HepG2 (cell line): ENCODE measurements around the gene TOLLIP. TPM values are rescaled to one million over a fixed set of nuclear protein-coding genes. Genes with fewer than 3 reads are reported as not detected.
A peak's percentile ranks its signal among the peaks of the same experiment; 100 is the strongest.

Experiments used
- ARID5B ChIP-seq: IDR thresholded peaks from 2 replicates; pipeline ENCODE4 v1.4.0; 2020; ENCODE audit warnings: mild to moderate bottlenecking, missing genetic modification reagents
- HINFP ChIP-seq: sonication (generic); formaldehyde crosslinking; IDR thresholded peaks from 2 replicates; pipeline ENCODE4 v1.4.0; 2020; ENCODE audit warnings: low read depth, mild to moderate bottlenecking, missing genetic modification reagents
- JUN ChIP-seq: sonication (generic); formaldehyde crosslinking; IDR thresholded peaks from 2 replicates; pipeline ENCODE4 v1.4.0; 2020; ENCODE audit warnings: mild to moderate bottlenecking, missing genetic modification reagents
- KLF6 ChIP-seq: IDR thresholded peaks from 2 replicates; pipeline ENCODE4 v1.8.0; 2016; ENCODE audit warnings: missing biosample characterization, missing genetic modification reagents
- NCOA5 ChIP-seq: sonication (generic); formaldehyde crosslinking; IDR thresholded peaks from 2 replicates; pipeline ENCODE4 v1.4.0; 2020; ENCODE audit warnings: missing genetic modification reagents
- NFKB2 ChIP-seq: sonication (generic); formaldehyde crosslinking; IDR thresholded peaks from 2 replicates; pipeline ENCODE4 v1.4.0; 2020; ENCODE audit warnings: missing genetic modification reagents, borderline replicate concordance
- REXO4 ChIP-seq: sonication (generic); formaldehyde crosslinking; IDR thresholded peaks from 2 replicates; pipeline ENCODE4 v1.8.0; 2022; ENCODE audit warnings: missing genetic modification reagents, mild to moderate bottlenecking, borderline replicate concordance
- SIX1 ChIP-seq: sonication (generic); formaldehyde crosslinking; IDR thresholded peaks from 2 replicates; pipeline ENCODE4 v1.4.0; 2020; ENCODE audit warnings: missing genetic modification reagents, borderline replicate concordance
- SNAPC2 ChIP-seq: sonication (generic); formaldehyde crosslinking; IDR thresholded peaks from 2 replicates; pipeline ENCODE4 v1.8.1; 2022; ENCODE audit warnings: mild to moderate bottlenecking, missing genetic modification reagents
- ZHX1 ChIP-seq: sonication (generic); formaldehyde crosslinking; IDR thresholded peaks from 2 replicates; pipeline ENCODE4 v1.8.1; 2022; ENCODE audit warnings: low read depth, mild to moderate bottlenecking, missing genetic modification reagents
- ZMAT3 ChIP-seq: sonication (generic); formaldehyde crosslinking; conservative IDR thresholded peaks from 2 replicates; pipeline ENCODE4 v1.7.0; 2021; ENCODE audit warnings: missing genetic modification reagents
- ZMYM3 ChIP-seq: sonication (generic); formaldehyde crosslinking; IDR thresholded peaks from 2 replicates; pipeline ENCODE4 v1.5.1; 2020; ENCODE audit warnings: mild to moderate bottlenecking, missing genetic modification reagents
- ZNF101 ChIP-seq: sonication (generic); formaldehyde crosslinking; IDR thresholded peaks from 2 replicates; pipeline ENCODE4 v1.4.0; 2020; ENCODE audit warnings: mild to moderate bottlenecking, low read depth, missing genetic modification reagents, borderline replicate concordance
- ZNF230 ChIP-seq: sonication (generic); formaldehyde crosslinking; IDR thresholded peaks from 2 replicates; pipeline ENCODE4 v1.4.0; 2020; ENCODE audit warnings: mild to moderate bottlenecking, missing genetic modification reagents
- ZNF331 ChIP-seq: sonication (generic); formaldehyde crosslinking; IDR thresholded peaks from 2 replicates; pipeline ENCODE4 v1.4.0; 2020; ENCODE audit warnings: missing genetic modification reagents
- ZNF615 ChIP-seq: sonication (generic); formaldehyde crosslinking; IDR thresholded peaks from 2 replicates; pipeline ENCODE4 v1.5.0; 2020; ENCODE audit warnings: mild to moderate bottlenecking, missing genetic modification reagents, borderline replicate concordance
- ZNF703 ChIP-seq: sonication (generic); formaldehyde crosslinking; IDR thresholded peaks from 2 replicates; pipeline ENCODE4 v1.5.1; 2020; ENCODE audit warnings: missing genetic modification reagents, mild to moderate bottlenecking, moderate library complexity, borderline replicate concordance
- ZNF782 ChIP-seq: sonication (generic); formaldehyde crosslinking; IDR thresholded peaks from 2 replicates; pipeline ENCODE4 v1.4.0; 2020; ENCODE audit warnings: missing genetic modification reagents, mild to moderate bottlenecking, borderline replicate concordance
- ZSCAN5A ChIP-seq: sonication (generic); formaldehyde crosslinking; IDR thresholded peaks from 2 replicates; pipeline ENCODE4 v1.8.0; 2022; ENCODE audit warnings: mild to moderate bottlenecking, missing genetic modification reagents, borderline replicate concordance
- polyA plus RNA-seq, 8 experiments: library from polyadenylated mRNA; depleted of rRNA in 3 of 8; stranded (reverse) in 7 of 8; unstranded in 1 of 8; fragments of >200 nt; fragmentation: Illumina TruSeq in 4 of 8; extraction: Trizol in 4 of 8; gene quantifications; 2 replicates each; pipeline versions ENCODE4 v1.2.1 to v1.2.3, GENCODE V29; 2011 to 2016; ENCODE audit warnings: low read depth in 4 of 8, missing spikeins in 1 of 8, mixed read lengths in 1 of 8; ENCODE audit not compliant: insufficient read depth in 1 of 8
- total RNA-seq, 5 experiments: library from RNA; depleted of rRNA; stranded (reverse); fragments of >200 nt; fragmentation: Illumina TruSeq; extraction: Trizol; gene quantifications; 2 replicates each; pipeline ENCODE4 v1.2.3, GENCODE V29; 2016; ENCODE audit warnings: low read depth in 1 of 5

Gene TOLLIP
- total and polyA plus RNA-seq, 2 of the 13 experiments (the other 11 are each of a cell fraction or from before 2014, with no cell fraction given): 25.9 to 47.5 TPM

- TF ChIP-seq ZNF782 (CRISPR knock-in tag): no peak
- TF ChIP-seq SNAPC2 (CRISPR knock-in tag): peak; percentile 50; the same call in 1 of the 2 replicates
- 0 out of 2 replicates have a peak, but pooled peaks have one; percentile 58 for TF ChIP-seq KLF6 (CRISPR knock-in tag)
- TF ChIP-seq ZNF331 (CRISPR knock-in tag): peak; percentile 96
- TF ChIP-seq ZHX1 (CRISPR knock-in tag): peak; percentile 64; the same call in 1 of the 2 replicates
- TF ChIP-seq JUN: no peak
- no peak for TF ChIP-seq ZNF230
- TF ChIP-seq ZMYM3: peak; percentile 67; the same call in 1 of the 2 replicates
- TF ChIP-seq REXO4 (CRISPR knock-in tag): no peak
- TF ChIP-seq HINFP (CRISPR knock-in tag): peak; percentile 64
- TF ChIP-seq ZNF101 (CRISPR knock-in tag): no peak
- no peak for TF ChIP-seq ZNF615 (CRISPR knock-in tag)
- peak; percentile 36; the same call in 1 of the 2 replicates for TF ChIP-seq ZSCAN5A
- TF ChIP-seq ZMAT3 (CRISPR knock-in tag): no peak
- 0 out of 2 replicates have a peak, but pooled peaks have one; percentile 26 for TF ChIP-seq SIX1 (CRISPR knock-in tag)
- TF ChIP-seq NFKB2 (CRISPR knock-in tag): peak; percentile 37; the same call in 1 of the 2 replicates
- peak; percentile 83 for TF ChIP-seq ARID5B (CRISPR knock-in tag)
- no peak for TF ChIP-seq ZNF703 (CRISPR knock-in tag)
- TF ChIP-seq NCOA5 (CRISPR knock-in tag): no peak
Observed at GRCh38 chr11:1298695-1299492, 10.5 kb downstream of the TOLLIP start (continued).
